GM19099 (cell line): Measurements from ENCODE around the gene ADPRS.

ENCODE experiments used
- POLR2A ChIP-seq: IDR thresholded peaks from 3 replicates; pipeline ENCODE4 v1.6.1; 2011; ENCODE audit warnings: low read depth; ENCODE audit not compliant: insufficient read length; ENCODE audit errors: extremely low read depth

The ADPRS gene

GRCh38 chr1:36115200-36115669 lies 26.5 kb downstream of the ADPRS start:
- no peak for TF ChIP-seq POLR2A

GRCh38 chr1:36115931-36116330 lies 27.2 kb downstream of the ADPRS start:
- no peak for TF ChIP-seq POLR2A

- no peak for TF ChIP-seq POLR2A
These were observed 28.2 kb downstream of the ADPRS start for GRCh38 chr1:36116901-36117300.

- no peak for TF ChIP-seq POLR2A
These were observed 29.9 kb downstream of the ADPRS start for GRCh38 chr1:36118447-36119204.

- no peak for TF ChIP-seq POLR2A
These were observed 30.8 kb downstream of the ADPRS start for GRCh38 chr1:36119456-36119855.

- TF ChIP-seq POLR2A: no peak
These were observed 33.7 kb downstream of the ADPRS start for GRCh38 chr1:36122062-36123030.

- no peak for TF ChIP-seq POLR2A
These were observed 34.7 kb downstream of the ADPRS start for GRCh38 chr1:36123356-36123755.

- no peak for TF ChIP-seq POLR2A
These were observed 35.9 kb downstream of the ADPRS start for GRCh38 chr1:36124404-36125128.

- no peak for TF ChIP-seq POLR2A
These were observed 36.7 kb downstream of the ADPRS start, which contains the start of gene COL8A2 for GRCh38 chr1:36125129-36125991. TSS of gene COL8A2 (minus strand) at chr1:36125222. CDS start at chr1:36100242, 24,980 bp downstream.

GRCh38 chr1:36126005-36126716 lies 37.5 kb downstream of the ADPRS start:
- TF ChIP-seq POLR2A: no peak

- no peak for TF ChIP-seq POLR2A
These were observed 38.3 kb downstream of the ADPRS start for GRCh38 chr1:36126797-36127500.

- no peak for TF ChIP-seq POLR2A
These were observed 39.6 kb downstream of the ADPRS start for GRCh38 chr1:36128126-36128904.
